ENCODE measurements around the gene VWA5B1. TPM values are rescaled to one million over a fixed set of nuclear protein-coding genes. Genes with fewer than 3 reads are reported as not detected.
A peak's percentile ranks its signal among the peaks of the same experiment; 100 is the strongest.

Gene VWA5B1
- total RNA-seq, 4 donors from 2014 or later = 0.12 TPM; not detected in 3

DNA sequence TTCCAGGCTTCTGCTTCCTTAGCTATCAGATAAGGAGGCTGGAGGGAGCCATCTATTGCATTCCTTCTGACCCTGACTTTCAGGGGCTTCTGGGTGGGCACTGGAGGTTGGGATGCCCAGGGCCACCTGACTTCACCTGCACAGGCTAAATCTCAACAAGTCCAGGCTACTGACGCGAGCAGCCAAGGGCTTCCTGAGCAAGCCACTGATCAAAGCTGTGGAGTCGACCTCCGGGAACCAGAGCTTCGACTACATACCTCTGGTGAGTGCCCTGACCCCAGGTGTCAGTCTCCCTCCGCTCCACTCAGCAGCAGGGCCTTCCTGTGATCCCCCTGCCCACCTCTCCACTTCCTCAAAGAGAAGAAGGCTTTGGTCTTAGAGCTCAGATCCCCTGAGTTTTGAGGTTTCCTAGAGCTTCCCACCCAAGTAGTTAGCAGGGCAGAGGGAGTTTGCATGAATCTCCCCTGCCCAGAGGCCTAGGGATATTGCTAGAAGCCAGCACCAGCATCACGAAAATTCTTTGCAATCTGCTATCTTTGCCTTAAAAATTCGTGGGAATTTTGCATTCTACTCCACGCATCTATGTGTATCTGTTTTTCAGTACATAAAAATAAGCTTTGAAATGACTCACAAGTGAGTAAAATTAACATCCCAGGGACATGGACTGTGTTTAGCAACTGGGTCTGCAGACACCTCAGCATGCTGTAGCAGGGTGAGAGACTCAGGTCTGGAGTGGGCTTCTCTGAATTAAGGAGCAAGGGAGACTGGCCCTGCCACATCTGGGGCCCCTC is 61.4 kb downstream of the VWA5B1 start:
- 72 to 74% methylated on average over 4 of the region's 9 CpGs for WGBS, 2 donors (ENCODE audit: low coverage in 1 of 2)
- H3K9me3 ChIP-seq = no peaks in the 10 kb centered on the region

DNA sequence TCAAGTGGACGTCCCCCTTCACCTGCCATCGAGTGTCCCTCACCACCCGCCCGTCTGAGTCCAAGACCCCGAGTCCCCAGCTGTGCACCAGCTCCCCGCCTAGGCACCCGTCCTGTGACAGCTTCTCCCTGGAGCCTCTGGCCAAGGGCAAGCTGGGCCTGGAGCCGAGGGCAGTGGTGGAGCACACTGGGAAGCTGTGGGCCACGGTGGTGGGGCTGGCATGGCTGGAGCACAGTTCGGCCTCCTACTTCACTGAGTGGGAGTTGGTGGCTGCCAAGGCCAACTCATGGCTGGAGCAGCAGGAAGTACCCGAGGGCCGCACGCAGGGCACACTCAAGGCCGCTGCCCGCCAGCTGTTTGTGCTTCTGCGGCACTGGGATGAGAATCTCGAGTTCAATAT is 63.2 kb downstream of the VWA5B1 start:
- ATAC-seq = peak; percentile 12
- WGBS, 2 donors (ENCODE audit: low coverage in 1 of 2) = 86% methylated on average over 9 of the region's 17 CpGs; no CpG with 5 or more reads in 1 of the 2 donors
- H3K36me3 ChIP-seq = no peaks in the 10 kb centered on the region

More for the DNA sequence above, 61.4 kb downstream of the VWA5B1 start:
- Histone ChIP-seq H3K4me3 (no peak overlapping the region), H3K27me3 (peaks cover 46% of the 10 kb centered on the region), H3K36me3 (no peaks in the 10 kb centered on the region), H3K27ac (no peak overlapping the region), H3K4me1 (no peaks in the 10 kb centered on the region)
- no peak for ATAC-seq
- TF ChIP-seq EP300 (IDR thresholded peaks at IDR 0.05) = no peak
- TF ChIP-seq, protein P1, sequence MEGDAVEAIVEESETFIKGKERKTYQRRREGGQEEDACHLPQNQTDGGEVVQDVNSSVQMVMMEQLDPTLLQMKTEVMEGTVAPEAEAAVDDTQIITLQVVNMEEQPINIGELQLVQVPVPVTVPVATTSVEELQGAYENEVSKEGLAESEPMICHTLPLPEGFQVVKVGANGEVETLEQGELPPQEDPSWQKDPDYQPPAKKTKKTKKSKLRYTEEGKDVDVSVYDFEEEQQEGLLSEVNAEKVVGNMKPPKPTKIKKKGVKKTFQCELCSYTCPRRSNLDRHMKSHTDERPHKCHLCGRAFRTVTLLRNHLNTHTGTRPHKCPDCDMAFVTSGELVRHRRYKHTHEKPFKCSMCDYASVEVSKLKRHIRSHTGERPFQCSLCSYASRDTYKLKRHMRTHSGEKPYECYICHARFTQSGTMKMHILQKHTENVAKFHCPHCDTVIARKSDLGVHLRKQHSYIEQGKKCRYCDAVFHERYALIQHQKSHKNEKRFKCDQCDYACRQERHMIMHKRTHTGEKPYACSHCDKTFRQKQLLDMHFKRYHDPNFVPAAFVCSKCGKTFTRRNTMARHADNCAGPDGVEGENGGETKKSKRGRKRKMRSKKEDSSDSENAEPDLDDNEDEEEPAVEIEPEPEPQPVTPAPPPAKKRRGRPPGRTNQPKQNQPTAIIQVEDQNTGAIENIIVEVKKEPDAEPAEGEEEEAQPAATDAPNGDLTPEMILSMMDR (IDR thresholded peaks at IDR 0.05) = no peak
- TF ChIP-seq POLR2AphosphoS5 (IDR thresholded peaks at IDR 0.05) = no peak
- no peak for TF ChIP-seq POLR2A (IDR thresholded peaks at IDR 0.05)

DNA sequence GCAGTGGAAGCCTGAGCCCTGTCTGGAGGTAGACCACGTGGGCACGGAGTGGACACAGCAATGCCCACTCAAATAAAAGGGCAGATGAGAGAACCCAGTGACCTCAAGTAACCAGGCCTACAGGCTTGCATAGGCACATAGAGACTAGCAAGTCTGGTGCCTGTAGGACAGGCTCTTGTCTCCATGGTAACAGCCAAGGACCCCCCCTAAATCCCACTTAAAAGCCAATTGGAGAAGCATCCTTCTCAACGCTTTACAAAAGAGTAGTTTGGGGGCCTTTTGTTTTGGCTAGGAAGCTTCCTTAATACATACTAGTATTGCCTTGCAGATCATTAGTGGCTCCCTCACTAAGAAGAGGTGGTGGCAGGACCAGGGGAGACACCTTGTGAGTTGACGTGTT is 63.9 kb downstream of the VWA5B1 start:
- TF ChIP-seq POLR2A (IDR thresholded peaks at IDR 0.05) (no peak), EP300 (IDR thresholded peaks at IDR 0.05) (no peak)
- H3K27ac ChIP-seq = no peak overlapping the region
- no peaks in the 10 kb centered on the region for H3K36me3 ChIP-seq
- H3K4me3 ChIP-seq = no peak overlapping the region
- no peak for ATAC-seq
- H3K9me3 ChIP-seq = no peaks in the 10 kb centered on the region
- 87 to 100% methylated on average over 2 to 4 of the region's 4 CpGs for WGBS, 2 donors (ENCODE audit: low coverage in 1 of 2)
- peaks cover 37% of the 10 kb centered on the region for H3K27me3 ChIP-seq
- H3K4me1 ChIP-seq = peaks cover 0 to 17% (median 12%) of the 10 kb centered on the region in 3 donors

More for the DNA sequence above, 63.2 kb downstream of the VWA5B1 start:
- TF ChIP-seq, protein P1 (IDR thresholded peaks at IDR 0.05) = no peak
- TF ChIP-seq POLR2A (IDR thresholded peaks at IDR 0.05) = no peak
- no peak for TF ChIP-seq EP300 (IDR thresholded peaks at IDR 0.05)
- TF ChIP-seq POLR2AphosphoS5 (IDR thresholded peaks at IDR 0.05) = no peak
- Histone ChIP-seq H3K4me1 (peaks cover 0 to 11% (median 8%) of the 10 kb centered on the region in 3 donors), H3K9me3 (no peaks in the 10 kb centered on the region), H3K27ac (no peak overlapping the region), H3K4me3 (no peak overlapping the region), H3K27me3 (peaks cover 37% of the 10 kb centered on the region)

DNA sequence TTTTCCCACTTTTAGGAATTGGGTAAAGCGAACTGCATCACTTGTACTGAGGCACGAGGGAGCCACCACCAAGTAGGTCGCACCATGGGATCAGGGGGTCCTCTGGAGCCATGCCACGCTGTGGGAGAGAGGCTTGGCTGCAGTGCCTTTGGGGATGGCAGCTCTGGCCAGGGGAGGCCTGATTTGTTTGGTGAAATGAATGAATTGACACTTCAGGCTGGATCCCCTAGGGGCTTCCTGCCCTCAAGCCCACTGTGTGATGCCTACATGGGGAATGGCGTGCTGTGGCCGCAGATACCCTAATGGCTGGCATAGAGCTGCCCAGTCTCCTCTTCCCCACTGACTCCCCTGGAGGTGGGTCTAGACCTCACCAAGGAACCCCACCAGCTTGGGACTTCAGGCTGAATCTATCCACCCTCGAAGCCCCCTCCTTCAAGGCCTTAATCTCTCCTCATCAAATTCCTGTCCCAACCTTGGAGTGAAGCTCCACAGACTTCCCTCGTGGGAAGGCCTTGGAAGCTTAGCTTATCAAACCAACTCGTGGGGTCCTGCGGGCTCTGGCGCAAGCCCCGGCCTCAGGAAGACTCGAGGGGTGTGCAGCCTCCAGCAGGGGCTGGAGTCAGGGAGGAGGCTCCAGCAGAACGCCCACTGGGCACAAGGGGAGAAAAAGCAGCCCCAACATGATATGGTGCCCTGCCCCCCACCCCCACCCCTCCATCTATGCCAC is 64.6 kb downstream of the VWA5B1 start:
- Histone ChIP-seq H3K9me3 (no peaks in the 10 kb centered on the region), H3K4me1 (peaks cover 0 to 17% (median 12%) of the 10 kb centered on the region in 3 donors), H3K36me3 (no peaks in the 10 kb centered on the region), H3K27ac (no peak overlapping the region), H3K4me3 (no peak overlapping the region), H3K27me3 (peaks cover 38% of the 10 kb centered on the region)
- TF ChIP-seq POLR2A (IDR thresholded peaks at IDR 0.05) (no peak), POLR2AphosphoS5 (IDR thresholded peaks at IDR 0.05) (no peak), EP300 (IDR thresholded peaks at IDR 0.05) (no peak)
- TF ChIP-seq, protein P1 (IDR thresholded peaks at IDR 0.05) = no peak
- ATAC-seq = no peak
- WGBS, 2 donors (ENCODE audit: low coverage in 1 of 2) = 70 to 100% methylated on average over 1 to 4 of the region's 14 CpGs

DNA sequence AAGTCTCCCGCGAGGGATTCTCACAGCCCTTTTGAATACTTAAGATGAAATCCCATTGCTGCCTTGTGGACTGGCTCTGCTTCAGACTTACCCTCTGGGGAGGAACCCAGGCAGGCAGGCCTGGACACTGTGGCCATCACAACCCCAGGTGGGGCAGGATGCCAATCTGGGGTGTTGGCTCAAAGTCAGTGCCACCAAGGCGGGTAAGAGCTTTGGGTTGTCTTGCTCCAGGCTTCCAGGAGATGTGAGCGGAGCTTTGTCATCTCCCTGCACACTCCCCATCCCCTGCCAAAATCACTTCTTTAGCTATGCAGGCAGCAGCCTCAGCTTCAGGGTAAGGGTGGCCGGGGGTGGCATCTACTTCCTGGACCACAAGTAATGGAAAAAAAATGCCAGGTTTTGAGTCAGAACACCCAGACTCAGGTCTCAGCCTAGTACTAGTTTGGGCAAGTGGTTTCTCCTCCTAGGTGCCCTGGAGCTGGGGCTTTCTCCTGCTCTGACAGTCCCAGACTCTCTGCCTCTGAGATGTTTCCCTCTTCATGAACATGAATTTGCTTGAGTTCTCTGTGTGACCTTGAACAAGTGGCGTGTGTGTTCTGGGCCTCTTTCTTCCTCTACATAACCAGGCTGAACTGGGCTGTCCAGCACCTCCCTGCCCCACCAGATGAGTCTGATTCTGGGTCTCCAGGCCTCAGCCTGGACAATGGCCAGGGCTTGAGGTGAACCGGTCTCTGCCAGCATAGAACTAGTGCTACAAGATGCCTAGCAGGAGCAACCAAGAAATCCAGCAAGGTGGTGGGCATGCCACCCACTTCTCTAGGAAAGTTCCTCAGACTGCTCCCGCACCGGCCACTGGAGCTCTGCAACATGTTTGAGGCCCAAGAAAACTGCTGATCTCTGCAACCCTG is 65.4 kb downstream of the VWA5B1 start:
- peaks cover 46% of the 10 kb centered on the region for H3K27me3 ChIP-seq
- no peak for ATAC-seq
- peaks cover 0 to 17% (median 12%) of the 10 kb centered on the region in 3 donors for H3K4me1 ChIP-seq
- no peak for TF ChIP-seq POLR2AphosphoS5 (IDR thresholded peaks at IDR 0.05)
- TF ChIP-seq POLR2A (IDR thresholded peaks at IDR 0.05) = no peak
- TF ChIP-seq, protein P1 (IDR thresholded peaks at IDR 0.05) = no peak
- TF ChIP-seq EP300 (IDR thresholded peaks at IDR 0.05) = no peak
- no peaks in the 10 kb centered on the region for H3K36me3 ChIP-seq
- H3K4me3 ChIP-seq = no peak overlapping the region
- H3K27ac ChIP-seq = no peak overlapping the region
- 42% methylated on average over 2 of the region's 9 CpGs; no CpG with 5 or more reads in 1 of the 2 donors for WGBS, 2 donors (ENCODE audit: low coverage in 1 of 2)
- H3K9me3 ChIP-seq = no peaks in the 10 kb centered on the region

Data from gastroesophageal sphincter (tissue), 4 donors.